OCI-LY1 (cell line): ENCODE results near the gene CCND1.

Experiments used
- EZH2 ChIP-seq: fragments of 200-600 bp; sonication (generic), shearing (Covaris generic); IDR thresholded peaks from 2 replicates; pipeline ENCODE4 v1.8.0; 2017; ENCODE audit warnings: borderline replicate concordance, mixed run types, mild to moderate bottlenecking, antibody characterized with exemption, low read length, moderate library complexity, mixed read lengths
- TF ChIP-seq, protein P1 (sequence below): fragments of 200-600 bp; sonication (generic), shearing (Covaris generic); IDR thresholded peaks from 2 replicates; pipeline ENCODE4 v1.5.1; 2017; ENCODE audit warnings: mild to moderate bottlenecking, antibody characterized with exemption, low read length, moderate library complexity, mixed read lengths

DNA sequence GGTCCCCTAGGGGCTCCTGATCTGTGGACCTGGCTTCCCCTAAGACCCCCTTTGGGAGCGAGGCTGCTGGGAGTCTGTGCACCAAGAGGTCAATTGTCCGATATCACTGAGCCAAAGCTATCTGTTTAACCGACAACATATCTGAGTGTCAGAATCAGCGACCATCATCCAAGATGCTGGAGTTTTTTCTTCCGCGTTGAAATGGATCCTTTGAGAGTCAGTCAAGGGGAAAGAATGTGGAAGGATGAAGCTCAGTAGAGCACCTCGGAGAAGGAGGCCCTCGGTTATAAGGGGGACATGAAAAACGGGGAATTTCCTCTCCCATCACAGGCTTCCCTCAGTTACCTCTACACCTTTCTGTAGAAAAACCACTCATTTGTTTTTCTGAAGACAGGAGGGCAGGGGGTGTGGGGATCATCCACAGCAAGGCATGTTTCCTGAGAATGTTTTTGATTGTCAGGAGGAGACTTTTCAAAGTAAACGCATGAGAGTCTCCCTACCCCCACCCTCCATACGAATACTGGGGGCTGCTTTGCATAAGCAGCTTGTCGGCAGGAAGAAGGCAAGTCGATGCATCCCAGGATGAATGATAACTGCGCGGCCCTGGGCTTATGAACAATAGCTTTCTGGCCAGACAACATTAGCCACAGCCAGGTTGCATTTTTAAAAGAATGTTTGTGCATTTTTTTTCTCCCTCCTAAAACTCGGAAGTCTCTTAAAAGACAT, 37.7 kb upstream of the CCND1 start:
- TF ChIP-seq, protein P1, sequence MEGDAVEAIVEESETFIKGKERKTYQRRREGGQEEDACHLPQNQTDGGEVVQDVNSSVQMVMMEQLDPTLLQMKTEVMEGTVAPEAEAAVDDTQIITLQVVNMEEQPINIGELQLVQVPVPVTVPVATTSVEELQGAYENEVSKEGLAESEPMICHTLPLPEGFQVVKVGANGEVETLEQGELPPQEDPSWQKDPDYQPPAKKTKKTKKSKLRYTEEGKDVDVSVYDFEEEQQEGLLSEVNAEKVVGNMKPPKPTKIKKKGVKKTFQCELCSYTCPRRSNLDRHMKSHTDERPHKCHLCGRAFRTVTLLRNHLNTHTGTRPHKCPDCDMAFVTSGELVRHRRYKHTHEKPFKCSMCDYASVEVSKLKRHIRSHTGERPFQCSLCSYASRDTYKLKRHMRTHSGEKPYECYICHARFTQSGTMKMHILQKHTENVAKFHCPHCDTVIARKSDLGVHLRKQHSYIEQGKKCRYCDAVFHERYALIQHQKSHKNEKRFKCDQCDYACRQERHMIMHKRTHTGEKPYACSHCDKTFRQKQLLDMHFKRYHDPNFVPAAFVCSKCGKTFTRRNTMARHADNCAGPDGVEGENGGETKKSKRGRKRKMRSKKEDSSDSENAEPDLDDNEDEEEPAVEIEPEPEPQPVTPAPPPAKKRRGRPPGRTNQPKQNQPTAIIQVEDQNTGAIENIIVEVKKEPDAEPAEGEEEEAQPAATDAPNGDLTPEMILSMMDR = no peak
- TF ChIP-seq EZH2 = no peak
